ENCODE measurements around the gene ACAP2.
"Not testable (repeated sequence)": the region's sequence is repeated elsewhere in the genome, so short reads cannot be mapped to it uniquely, and the experiment has no call there.

The ACAP2 gene

GRCh38 chr3:195442573-195443390, at the start of gene ACAP2:
Gene ACAP2 (minus strand): TSS chr3:195443020. CDS start chr3:195442847, 173 bp downstream.
- DNase-seq (ENCODE audit: low spot score), result peak; percentile 99

- no peak for DNase-seq (ENCODE audit: low spot score)
Observed at GRCh38 chr3:195475614-195476013, 32.8 kb upstream of the ACAP2 start.

- DNase-seq (ENCODE audit: low spot score), result not testable (repeated sequence)
Observed at GRCh38 chr3:195475116-195475515, 32.3 kb upstream of the ACAP2 start.

- DNase-seq (ENCODE audit: low spot score), result no peak
Observed at GRCh38 chr3:195468841-195469240, 26.0 kb upstream of the ACAP2 start.

GRCh38 chr3:195468391-195468776, 25.6 kb upstream of the ACAP2 start:
- no peak for DNase-seq (ENCODE audit: low spot score)

GRCh38 chr3:195467641-195468390, 25.0 kb upstream of the ACAP2 start:
- DNase-seq (ENCODE audit: low spot score), result no peak

GRCh38 chr3:195466251-195466650, 23.4 kb upstream of the ACAP2 start:
- DNase-seq (ENCODE audit: low spot score), result no peak

GRCh38 chr3:195462922-195463321, 20.1 kb upstream of the ACAP2 start:
- not testable (repeated sequence) for DNase-seq (ENCODE audit: low spot score)

- DNase-seq (ENCODE audit: low spot score), result no peak
Observed at GRCh38 chr3:195462308-195462610, 19.4 kb upstream of the ACAP2 start.

- DNase-seq (ENCODE audit: low spot score), result no peak
Observed at GRCh38 chr3:195461594-195462307, 18.9 kb upstream of the ACAP2 start.

GRCh38 chr3:195460091-195460713, 17.4 kb upstream of the ACAP2 start:
- DNase-seq (ENCODE audit: low spot score), result no peak

GRCh38 chr3:195458316-195458717, 15.5 kb upstream of the ACAP2 start:
- no peak for DNase-seq (ENCODE audit: low spot score)

GRCh38 chr3:195455789-195456188, 13.0 kb upstream of the ACAP2 start:
- no peak for DNase-seq (ENCODE audit: low spot score)

GRCh38 chr3:195453236-195453635, 10.4 kb upstream of the ACAP2 start:
- DNase-seq (ENCODE audit: low spot score), result no peak

- no peak for DNase-seq (ENCODE audit: low spot score)
Observed at GRCh38 chr3:195451373-195452015, 8.7 kb upstream of the ACAP2 start.

GRCh38 chr3:195450731-195451229, 8.0 kb upstream of the ACAP2 start:
- no peak for DNase-seq (ENCODE audit: low spot score)

GRCh38 chr3:195448205-195448875, 5.5 kb upstream of the ACAP2 start:
- no peak for DNase-seq (ENCODE audit: low spot score)

- no peak for DNase-seq (ENCODE audit: low spot score)
Observed at GRCh38 chr3:195447201-195447600, 4.4 kb upstream of the ACAP2 start.

GRCh38 chr3:195446359-195446758, 3.5 kb upstream of the ACAP2 start:
- DNase-seq (ENCODE audit: low spot score), result no peak

- no peak for DNase-seq (ENCODE audit: low spot score)
Observed at GRCh38 chr3:195445885-195446284, 3.1 kb upstream of the ACAP2 start.

- no peak for DNase-seq (ENCODE audit: low spot score)
Observed at GRCh38 chr3:195443391-195443989, 670 bp upstream of the ACAP2 start.

All from kidney capillary endothelial cell (primary cell).